Activated CD4-positive, alpha-beta T cell treated with anti-CD3 and anti-CD28 coated beads, Interleukin-2, amount 50 U/mL, for 16 hours (primary cell): ENCODE data around the gene KCNG2.

Experiments used
- DNase-seq: peaks from one replicate; pipeline ENCODE4 v3.0.0-alpha.2; 2020

Gene KCNG2

DNA sequence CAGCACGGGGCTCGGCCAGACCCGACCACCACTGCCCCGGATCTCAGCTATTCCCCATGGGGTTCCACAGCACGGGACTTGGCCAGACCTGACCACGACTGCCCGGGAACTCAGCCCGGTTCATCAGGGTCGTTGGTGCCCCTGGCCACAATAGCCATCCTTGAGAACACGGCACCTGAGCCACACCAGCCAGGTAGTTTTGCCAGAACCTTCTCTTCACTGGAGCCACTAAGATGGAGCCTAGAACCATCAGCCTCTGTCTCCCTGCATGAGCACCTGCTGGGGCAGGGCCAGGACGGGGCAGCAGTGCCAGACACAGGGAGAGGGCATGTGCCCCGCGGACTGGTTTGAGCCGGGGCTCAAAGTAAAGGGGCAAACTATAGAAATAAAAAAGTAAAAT, 11.4 kb upstream of the KCNG2 start:
- no peak for DNase-seq

DNA sequence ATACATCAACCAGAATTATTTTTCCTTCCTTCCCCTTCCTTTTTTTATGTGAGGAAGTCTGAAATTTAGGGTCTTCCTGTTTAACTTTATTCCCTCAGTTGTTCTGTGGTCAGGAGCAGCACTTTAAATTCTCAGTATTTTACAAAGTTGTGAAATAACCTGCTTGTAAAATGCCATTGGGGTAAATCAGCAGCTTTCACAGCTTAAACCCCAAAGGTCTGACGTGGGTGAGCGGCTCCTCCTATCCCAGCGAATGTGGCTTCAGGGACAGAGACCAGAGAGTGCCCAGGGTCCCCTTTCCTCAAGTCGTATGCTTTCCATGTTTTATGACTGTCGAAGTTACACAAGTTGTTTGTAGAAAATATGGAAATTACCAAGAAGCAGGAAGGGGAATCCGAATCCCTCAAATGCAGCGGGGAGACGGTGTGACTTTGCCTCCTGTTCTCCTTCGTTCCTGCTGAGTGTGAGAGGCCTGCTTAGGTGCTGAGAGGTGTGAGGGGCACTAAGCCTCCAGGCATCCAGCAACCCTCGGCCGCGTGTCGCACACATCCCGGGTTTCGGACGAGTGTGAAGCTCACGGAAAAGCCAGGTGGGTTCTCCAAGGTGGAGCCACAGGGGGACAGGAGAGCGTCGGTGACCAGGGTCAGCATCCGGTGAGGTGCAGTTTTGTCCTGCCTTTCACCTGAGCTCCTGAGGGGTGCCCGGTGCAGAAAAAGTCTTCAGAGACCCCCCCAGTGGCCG, 10.8 kb upstream of the KCNG2 start:
- no peak for DNase-seq

DNA sequence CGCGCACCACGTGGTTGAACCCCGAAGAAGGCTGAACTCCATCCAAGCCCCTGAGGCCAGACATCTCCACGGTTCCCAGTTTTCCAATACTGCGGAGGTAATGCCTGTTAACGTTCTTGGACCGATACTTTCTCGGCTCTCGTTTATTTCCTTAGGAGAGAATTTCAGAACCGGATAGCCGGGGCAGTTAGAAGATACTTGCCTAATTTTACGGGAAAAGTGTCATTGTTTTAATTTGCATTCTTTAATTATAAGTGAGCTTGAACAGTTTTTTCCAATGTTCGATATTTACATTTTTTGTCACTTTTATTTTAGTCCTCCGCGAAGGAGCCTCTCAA, 10.2 kb upstream of the KCNG2 start:
- no peak for DNase-seq

DNA sequence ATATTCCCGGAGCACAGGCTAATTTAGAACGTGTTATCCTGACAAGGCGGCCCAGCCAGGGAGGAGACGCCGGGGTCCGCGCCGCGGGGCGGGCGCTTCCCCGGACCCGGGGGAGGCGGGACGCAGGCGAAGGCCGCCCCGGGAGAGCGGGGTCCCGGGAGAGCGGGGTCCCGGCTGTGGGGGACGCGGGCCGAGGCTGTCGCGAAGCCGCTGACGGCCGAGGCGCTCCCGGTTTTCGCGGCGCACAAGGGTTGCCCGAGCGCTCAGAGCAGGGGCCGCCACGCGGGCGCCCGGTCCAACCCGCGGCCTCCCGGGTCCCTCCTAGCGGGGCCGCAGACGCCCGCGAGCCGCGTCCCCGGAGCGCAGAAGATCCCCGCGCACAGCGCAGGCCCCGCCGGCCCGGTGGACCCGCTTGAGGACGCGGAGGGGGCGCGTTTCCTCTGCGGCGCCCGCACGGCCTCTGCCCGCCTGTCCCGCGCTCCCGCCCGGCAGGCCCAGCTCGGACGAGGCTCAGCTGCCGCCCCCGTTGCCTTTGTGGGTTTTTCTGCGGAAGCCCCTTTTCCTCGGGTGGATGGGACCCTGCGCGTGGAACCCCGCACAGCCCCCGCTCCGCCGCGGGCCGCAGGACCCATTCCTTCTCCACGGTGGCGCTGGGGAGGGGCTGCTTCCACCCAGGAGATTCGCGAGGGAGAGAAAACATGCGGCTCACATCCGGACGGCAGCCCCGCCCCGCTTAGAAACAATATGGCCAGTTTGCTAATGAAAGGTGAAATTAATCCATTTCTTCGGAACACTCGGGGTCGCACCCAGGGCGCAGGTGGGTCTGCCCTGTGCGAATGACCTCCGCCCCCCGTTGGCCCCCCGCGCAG, 9.6 kb upstream of the KCNG2 start:
- no peak for DNase-seq

DNA sequence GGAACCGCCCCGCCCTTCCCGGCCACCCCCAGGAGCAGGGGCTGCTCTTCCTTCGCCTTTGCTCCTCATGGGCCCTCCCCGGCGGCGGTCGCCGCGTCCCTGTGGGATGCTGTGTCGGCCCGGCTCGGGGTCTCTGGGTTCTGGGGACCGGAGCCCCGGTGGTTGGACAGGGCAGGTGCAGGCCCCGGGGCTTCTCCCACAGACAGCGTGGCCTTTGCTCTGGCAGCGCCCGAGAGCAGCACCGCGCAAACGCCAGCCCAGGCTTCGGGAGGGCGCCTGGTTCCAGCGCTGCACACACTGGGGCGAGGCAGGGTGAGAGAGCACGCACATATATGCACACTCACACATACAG, 9.0 kb upstream of the KCNG2 start:
- no peak for DNase-seq

DNA sequence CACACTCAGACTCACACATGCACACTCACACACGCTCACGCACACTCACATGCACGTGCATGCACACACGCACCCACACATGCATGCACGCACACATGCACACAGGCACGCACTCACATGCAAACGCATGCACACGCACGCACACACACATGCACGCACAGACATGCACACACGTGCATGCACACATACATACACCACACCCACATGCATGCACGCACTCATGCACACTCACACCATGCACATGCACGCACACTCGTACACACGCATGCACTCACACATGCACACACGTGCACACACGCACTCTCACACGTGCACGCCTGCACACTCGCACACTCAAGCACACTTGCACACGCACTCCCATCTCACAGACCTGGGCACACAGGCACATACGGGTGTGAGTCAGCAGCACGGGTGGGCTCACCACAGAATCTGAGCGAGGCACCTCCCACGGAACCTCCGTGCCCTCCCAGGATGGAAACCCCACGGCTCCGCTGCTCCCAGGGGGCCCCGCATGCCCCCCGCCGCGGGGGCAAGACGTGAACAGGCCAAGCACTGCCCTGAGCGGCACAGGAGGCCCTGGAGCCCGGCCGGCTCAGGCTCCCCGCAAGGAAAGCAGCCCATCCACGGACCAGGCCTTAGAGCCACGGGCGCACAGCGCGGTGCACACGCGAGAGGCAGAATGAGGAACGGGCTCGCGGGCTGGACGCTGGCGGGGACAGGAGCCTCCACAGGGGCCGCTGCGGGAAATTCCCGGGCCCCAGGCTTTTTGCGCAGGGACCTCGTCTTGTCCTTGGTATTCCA, 8.4 kb upstream of the KCNG2 start:
- DNase-seq = no peak

DNA sequence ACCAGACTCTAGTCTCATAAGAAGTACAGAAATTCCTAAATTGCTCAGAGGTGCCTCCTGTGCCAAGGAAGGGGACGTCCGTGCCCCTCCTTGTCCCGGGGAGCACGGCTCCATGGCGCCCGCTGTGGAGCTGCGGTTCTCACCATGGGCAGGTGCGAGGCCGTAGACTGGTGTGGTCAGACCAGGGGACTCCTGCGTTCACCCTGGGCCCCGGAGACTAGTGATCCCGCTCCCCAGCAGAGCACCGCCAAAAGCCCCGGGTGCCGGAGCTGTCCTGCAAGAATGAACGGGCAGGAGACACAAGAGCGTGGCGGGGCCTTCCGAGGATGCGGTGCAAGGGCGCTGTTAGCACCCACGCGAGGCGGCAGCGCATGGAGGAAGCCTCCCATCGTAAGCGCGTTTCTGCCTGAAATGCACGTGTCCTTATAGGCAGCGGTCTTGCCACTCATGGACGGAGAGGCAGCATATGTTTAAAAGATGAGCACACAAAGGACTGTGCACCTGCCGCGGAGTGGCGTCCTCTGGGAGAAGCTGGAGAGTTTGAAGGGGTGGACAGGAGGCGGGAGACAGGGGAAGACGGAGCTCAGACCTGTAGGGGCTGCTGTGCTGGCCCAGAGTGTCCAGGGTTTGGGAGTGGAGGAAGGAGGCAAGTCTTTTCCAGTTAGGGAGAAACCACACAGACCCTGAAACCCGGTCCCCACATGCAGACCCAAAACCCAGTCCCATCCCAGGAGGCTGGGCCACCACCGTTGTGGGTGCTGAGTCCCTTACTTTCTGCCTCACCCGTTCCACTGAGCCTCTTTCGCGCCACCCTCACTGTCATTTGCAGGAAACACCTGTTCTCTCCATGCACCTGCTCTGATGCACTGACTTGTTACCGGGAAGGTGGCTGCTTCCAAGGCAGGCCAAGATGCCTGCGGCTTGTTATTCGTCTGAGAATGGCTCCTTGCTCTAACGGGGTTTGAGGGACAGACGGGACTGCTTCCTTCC, 7.5 kb upstream of the KCNG2 start:
- no peak for DNase-seq

DNA sequence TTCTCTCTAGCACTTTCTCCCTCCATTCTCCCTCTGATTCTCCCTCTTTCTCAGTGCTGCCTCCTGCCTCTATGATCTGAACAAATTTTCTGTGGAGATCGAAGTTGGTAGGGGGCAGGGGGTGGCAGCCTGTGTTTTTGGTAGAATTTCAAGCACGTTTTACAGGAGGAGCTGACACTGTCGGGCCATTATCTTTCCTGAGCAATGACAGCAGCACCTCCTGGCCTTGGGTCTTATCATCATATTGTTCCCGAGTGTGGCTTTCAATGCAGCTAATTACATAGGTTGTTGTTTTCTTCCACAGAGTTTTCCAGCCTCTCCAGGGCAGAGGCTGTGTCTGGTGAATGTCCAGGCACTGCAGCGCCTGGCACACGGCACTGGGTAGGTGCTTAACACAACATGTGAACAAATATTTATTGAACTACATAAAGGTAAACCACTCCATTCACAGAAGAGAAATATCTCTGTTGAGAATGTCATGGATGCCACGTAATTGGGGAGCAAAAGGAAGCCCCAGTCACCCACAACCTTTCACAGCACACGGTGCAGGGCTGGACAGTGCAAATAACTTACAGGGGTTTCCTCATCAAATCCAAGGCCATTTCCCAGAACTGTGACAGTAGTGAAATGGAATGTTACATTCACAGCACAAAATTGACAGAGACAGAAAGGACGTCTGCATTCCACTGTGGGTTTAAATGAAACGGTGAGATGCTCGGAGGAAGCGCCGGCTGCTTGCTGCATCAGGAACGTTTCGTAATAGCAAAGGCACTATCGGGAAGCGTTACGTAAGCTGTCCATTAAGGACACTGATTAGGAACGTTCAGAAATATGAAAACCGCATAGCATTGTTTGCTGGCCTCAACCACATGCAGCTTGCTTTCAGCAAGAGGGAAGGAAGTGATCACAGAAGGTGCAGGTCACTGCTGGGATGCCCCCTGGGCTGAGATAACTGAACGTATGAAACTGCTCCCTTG, 6.5 kb upstream of the KCNG2 start:
- no peak for DNase-seq

DNA sequence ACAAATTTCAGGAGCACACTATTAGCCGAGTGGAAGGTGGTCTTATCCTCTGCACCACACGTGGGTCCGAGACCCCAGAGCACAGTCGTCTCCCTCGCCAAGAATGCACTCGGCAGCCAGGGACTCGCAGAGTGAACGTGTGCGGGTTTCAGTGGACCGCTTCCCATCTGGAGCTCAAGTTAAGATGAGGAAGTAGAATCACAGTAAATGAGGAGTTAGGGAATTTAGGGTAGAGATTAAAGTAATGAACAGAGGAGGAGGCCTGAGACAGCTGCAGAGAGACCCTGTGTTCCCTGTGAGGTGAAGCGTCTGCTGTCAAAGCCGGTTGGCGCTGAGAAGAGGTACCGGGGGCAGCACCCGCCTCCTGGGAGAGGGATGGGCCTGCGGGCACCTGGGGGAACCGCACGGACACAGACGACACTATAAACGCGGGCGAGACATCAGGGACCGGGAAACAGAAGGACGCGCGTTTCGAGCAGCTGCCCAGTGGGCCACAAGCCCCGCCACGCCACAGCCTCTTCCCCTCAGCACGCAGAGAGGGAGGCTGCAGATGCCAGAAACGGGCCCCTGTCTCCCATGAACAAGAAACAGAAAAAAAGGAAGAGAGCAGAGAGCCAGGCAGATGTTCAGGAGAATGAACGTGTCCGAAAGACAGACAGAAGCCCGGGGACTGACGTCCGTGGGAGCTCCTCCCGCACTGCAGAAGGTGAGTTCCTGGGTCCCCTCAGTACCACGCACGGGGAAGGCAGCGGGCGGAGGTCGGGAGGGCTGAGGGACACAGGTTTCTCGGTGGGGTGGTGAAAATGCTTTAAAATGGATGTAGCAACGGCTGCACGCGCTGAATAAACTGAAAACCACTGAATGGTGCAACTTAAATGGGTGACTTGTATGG, 5.4 kb upstream of the KCNG2 start:
- no peak for DNase-seq

DNA sequence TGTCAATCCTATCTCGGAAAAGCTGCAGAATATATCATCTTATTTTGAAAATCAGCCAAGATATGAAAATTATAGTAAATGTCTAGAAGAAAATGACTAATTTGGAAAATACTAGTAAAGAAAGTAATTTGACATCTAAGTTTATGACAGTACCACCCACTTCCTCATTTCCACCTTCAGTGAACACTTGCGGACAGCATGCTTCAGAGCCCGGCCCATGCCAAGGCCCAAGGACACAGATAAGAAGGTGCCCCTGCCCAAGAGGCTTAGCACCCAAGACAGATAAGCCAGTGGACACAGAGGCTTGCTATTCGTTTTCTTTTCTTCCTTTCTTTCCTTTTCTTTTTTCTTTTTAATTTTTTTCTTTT, 4.8 kb upstream of the KCNG2 start:
- DNase-seq = no peak

DNA sequence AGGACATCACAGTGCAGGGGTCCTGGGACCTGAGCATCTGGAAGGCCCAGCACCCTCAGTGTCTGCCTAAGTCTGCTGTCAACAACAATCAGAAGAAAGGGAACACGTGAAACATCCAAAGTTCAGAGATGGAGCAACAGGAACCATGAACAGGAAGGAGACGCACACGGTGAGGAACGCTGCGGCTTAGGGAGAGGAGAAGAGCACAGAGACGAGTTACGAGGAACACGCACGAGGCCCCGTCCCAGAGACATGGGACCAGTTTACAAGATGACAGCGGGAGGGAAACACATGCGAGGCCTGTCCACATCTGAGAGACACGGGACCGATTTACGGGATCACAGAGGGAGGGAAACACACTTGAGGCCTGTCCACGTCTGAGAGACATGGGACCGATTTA, 2.9 kb upstream of the KCNG2 start:
- DNase-seq = no peak

DNA sequence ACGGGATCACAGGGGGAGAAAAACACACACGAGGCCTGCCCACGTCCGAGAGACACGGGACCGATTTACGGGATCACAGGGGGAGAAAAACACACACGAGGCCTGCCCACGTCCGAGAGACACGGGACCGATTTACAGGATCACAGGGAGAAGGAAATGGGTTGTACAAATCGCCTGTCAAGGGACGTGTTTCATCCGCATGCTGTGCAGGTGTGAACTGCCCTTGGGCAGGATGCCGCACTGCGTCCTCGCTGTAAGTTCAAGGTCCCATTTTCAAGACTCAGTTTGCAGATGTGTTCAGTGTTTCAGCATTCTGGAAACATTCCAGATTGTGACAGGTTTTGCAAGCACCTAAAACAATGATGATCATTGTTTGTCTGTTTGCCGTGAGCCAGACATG, 2.3 kb upstream of the KCNG2 start:
- DNase-seq = no peak

DNA sequence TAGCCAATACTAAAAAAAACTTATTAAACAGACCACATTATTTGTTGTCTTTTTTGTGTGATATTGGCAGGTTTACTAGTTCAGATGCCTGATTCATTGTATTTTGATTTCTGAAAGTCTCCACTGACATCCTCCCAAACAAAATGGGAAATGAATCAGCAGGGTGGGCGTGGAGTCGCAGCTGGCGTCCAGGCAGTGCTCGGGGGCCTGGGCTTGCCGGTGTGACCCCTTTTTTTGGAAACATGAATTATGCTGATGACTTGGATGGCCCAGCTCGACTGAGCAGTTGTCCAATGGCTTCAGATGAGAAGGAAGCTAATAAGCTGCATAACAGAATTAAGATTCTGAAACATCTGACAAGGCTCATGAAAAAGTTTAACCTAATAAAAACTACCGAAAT, 1.7 kb upstream of the KCNG2 start:
- DNase-seq = no peak

DNA sequence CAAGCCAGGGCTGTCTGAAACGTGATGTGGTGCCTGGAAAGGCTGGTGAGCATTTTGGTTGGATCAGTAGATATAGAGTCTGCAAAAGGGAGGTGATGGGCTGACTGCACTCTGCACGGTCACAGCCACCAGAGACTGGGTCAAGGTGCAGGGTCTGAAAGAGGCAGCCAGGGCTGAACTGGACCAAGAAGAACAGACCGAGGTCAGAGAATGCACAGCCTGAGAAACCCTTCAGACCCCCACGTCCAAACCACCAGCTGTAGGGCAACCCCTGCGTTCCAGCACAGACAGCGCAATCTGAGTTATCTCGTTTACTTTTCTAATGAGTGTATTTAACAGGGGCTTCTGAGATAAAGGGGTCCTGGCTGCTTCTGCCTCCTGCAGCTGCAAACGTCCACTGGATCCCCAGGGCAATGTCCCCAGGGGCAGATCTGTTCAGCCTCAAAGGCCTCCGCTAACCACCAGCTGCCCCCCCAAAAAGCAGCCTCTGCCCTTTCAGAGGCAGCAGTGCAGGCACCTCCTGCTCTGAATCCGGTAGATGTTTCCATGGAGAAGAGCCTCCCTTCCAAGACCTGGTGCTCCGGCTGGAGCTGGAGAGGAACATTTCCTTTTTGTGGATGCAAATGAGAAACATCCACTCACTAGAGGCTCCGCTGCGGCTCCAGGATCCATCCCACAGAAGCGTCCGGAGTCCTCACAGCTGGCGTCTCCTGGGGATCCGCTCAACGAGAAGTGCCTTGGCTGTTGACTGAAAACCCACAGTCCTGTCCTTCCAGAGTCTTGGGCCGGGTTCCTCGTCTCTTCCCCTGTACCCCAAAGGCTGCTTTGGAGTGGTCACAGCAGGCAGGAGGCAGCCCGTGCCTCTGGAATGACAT, 970 bp upstream of the KCNG2 start:
- no peak for DNase-seq

DNA sequence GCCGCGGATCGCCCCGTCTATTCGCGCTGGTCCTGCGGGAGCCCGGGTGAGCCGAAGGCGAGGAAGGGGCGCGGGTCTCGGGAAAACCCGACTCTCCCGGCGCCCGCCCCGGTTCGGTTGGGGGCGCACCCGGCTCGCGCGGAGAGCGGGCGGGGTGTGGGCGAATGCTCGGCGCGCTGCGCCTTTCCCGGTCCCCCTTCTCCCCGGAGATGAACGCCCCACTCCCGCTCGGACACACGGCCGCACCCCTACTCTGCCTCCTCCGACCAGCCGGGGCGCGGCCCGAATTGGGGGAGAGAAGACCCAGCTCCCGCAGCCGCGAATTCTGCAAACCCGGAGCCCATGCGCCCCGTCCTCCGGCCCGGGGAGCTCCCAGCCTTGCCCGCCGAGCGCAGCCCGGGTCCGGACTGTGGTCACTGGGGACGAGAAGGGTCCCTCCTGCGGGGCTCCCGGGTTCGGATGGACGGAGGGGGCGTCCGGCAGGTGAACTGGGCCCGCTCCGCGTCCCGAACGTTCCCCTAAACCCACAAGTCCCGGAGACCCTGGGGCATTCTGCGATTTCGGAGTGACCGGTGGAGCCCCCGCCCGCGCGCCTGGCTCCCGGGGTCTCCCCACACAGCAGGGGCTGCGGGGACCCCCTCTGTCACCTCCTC, 734 bp downstream of the KCNG2 start:
- DNase-seq = no peak

DNA sequence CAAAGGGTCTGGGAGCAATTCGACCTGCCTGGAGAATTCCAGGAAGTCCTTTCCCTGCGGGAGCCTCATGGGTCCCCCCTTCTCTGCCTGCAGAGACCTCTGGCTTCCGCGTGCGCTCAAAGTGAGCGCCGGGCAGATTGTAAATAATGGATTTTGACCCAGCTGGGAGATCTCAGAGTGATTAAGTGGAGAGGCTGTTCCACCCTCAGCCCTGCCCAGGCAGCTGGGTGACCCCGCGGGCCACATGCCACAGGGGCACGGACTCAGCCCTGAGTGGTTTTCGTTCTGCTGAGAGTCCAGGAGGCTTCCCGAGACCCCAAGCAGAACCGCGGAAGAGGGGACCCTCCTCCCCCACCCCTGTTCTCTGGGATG, 1.2 kb downstream of the KCNG2 start:
- DNase-seq = no peak

DNA sequence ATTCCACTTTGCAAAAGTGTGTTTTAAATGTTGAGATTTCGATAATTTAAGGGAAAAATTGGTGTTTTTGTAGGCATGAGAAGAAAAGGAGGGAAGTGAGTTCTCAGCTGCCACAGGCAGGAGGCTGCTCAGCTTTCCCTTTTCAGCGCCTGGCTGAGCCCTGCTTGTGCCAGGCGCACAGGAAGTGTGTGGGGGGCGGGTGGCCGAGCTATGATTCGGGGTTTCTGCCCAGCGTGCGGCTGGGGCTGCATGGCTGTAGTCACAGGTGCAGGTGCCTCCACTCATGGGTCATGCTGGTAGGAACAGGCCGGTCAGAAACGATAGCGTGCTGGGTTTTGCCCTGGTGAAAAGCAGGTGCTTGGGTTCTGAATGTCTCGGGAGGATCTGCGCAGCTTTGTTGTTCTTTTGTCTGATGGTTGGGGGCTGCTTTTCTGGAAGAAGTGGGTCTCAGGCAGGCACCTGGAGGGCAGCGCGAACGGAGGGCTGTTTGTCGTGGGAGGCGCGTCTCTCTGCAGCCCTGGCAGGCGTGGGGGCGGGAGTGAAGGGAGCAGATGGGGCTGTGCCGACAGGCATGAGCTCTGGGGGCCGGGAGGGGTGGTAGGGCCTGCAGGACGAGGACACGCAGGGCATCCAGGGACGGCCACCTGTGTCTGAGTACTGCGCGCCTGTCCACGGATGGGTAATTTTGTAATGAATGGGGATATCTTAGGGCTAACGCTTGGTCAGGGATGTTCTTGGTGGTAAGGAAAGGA, 2.1 kb downstream of the KCNG2 start:
- DNase-seq = no peak
